ENCODE data around the gene KCNH4. TPM values are rescaled to one million over a fixed set of nuclear protein-coding genes. Genes with fewer than 3 reads are reported as not detected.

The KCNH4 gene
- total and polyA plus RNA-seq, 2 of the 13 experiments (the other 11 are each of a cell fraction or from before 2014, with no cell fraction given) = 0.01 to 0.09 TPM

- TF ChIP-seq HMGXB3 (CRISPR knock-in tag; IDR thresholded peaks at IDR 0.05; ENCODE audit: borderline replicate concordance) (no peak), ZBTB4 (CRISPR knock-in tag; IDR thresholded peaks at IDR 0.05; ENCODE audit: borderline replicate concordance) (no peak), RERE (CRISPR knock-in tag; IDR thresholded peaks at IDR 0.05; ENCODE audit: low read depth) (no peak)
Measured at GRCh38 chr17:42163113-42163512, 17.8 kb downstream of the KCNH4 start (continued).

All from HepG2 (cell line).